ENCODE results near the gene ALDH16A1.

ALDH16A1 gene

DNA sequence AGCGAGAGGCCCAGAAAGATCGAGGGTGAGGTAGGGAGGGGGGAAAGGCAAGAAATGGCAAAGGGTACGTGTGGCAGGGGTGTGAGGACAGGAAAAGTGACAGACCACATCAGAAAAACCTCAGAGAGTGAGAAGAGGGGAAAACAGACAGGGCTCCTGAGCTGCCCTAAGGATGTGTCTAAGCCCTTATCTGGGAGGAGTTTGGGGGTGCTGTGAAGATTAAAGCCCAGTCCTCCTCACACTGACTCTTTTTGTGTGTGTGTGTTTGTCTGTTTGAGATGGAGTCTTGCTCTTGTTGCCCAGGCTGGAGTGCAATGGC, 29.1 kb upstream of the ALDH16A1 start:
- DNase-seq = no peak

DNA sequence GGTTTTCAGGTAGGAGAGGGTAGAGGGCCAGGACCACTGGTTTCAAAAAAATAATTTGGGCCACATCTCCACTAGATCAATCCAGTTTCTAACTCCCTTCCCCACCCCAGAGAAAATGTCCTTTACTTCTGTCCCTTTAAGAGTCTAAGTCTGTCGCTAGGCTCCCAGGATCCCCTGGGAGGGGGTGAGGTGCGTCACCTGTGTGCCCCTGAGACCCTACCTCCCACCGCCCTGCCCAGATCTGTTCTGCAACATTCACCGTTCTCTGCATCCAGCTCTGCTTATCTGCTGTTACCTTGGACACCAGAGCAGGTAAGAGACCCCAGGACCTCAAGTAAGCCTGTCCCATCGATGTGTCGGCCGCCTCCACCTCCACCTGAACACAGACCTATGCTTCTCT, 27.8 kb upstream of the ALDH16A1 start, which contains the start of gene GFY:
TSS of gene GFY (plus strand) at position 211 of the 400 bp plus-strand sequence. CDS start 1,043 bp downstream, outside the sequence.
- no peak for DNase-seq

DNA sequence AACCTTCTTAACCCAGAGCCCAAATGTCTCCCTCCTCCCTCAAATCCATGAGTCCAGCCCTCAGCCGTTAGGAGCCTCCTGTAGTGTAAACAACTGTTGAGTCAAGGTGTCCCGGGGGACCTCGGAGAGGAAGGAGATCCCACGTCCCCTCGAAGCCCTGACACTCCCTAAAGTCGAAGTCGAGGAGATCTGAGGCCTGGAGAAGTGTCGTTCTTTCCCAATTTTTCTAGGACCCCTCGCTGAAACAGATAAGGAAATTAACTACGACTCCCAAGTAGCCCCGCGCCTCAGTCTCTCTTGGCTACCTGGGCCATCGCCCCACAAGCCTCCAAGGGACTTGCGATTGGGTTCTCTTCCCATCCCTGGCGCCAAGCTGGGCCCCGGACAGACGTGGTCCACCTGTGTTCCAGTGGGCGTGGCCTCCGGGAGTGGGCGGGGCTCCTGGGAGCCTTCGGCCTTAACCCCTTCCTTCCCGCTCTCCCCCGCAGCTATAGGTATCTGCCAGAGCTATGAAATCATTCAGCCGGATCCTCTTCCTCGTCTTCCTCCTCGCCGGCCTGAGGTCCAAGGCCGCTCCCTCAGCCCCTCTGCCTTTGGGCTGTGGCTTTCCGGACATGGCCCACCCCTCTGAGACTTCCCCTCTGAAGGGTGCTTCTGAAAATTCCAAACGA, 27.0 kb upstream of the ALDH16A1 start:
- no peak for DNase-seq

DNA sequence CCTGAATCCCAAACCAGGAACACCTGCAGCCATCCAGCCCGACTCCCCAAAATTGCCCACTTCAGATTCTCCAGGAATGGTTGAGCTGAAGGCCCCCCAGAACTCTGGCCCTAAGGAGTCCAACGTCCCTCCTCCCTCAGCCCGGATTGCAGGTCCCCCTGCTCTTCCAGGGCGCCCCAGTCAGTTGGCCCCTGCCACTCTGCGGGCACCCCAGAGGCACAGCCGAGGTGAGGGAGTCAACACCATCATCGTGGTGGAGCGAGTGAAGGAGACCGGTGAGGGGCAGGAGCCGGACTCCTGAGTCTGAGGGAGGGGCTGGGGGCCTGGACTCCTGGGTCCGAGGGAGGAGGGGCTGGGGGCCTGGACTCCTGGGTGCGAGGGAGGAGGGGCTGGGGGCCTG, 25.7 kb upstream of the ALDH16A1 start:
- DNase-seq = no peak

DNA sequence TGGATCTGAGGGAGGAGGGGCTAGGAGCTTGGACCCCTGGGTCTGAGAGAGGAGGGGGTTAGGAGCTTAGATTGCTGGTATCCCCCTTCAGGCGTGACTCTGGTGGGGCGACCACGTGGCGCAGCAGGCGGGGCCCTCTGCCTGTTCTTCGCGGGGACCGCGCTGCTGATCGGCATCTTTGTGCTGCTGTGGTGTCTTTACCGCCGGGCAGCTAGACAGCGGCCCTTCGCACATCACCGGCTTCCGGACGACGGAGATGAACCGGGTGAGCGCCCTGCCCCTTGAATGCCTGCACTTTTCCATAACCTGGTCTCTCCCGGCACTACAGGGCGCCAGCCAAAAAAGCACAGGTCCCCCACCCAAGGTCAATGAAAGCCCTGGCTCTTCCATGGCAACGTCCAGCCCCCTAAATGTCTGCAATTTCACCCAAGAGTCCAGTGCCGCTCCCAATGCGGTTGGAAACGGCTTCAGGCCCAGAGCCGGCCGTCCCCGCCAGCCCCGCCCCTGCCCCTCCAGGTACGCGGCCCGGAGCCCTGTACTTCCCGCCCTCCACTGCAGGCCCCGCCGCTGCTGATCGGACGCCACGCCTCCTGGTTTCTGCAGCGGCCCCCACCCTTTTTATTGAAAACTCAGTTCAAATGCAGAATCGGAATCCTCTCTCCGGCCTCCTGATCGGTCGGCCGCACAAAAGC, 25.0 kb upstream of the ALDH16A1 start:
- no peak for DNase-seq

DNA sequence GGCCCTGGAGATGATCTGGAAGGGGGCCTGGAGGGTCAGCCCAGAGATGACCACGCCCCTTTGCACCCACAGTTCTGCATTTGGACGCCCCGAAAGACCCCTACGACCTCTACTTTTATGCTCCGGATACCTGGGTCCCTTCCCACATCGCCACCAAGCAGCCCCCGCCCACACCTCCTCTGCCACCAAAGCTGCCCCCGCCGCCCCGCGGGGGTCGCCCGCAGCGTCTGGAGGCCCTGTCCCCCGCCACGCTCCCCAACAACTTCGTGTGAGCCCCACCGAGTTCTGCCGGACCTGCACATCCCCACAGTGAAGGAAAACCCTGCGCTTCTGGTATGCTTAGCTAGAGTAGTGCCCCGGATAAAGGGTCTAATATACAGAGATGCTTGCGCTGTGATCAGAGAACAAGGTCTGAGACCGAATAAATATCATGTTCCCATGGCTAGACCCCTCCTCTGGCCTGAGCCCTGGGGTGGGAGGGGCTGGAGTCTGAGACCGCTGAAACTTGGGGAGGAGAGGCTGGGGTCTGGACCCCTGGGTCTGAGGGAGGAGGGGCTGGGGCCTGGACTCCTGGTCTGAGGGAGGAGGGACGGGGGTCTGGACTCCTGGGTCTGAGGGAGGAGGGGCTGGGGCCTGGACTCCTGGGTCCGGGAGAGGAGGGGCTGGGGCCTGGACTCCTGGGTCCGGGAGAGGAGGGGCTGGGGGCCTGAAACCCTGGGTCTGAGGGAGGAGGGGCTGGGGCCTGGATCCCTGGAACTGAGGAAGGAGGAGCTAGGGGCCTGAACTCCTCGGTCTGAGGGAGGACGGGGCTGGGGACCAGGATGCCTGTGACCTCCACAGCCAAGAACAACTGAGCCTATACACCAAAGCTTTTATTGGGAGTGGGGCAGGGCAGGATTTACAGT, 24.2 kb upstream of the ALDH16A1 start:
- DNase-seq = no peak

DNA sequence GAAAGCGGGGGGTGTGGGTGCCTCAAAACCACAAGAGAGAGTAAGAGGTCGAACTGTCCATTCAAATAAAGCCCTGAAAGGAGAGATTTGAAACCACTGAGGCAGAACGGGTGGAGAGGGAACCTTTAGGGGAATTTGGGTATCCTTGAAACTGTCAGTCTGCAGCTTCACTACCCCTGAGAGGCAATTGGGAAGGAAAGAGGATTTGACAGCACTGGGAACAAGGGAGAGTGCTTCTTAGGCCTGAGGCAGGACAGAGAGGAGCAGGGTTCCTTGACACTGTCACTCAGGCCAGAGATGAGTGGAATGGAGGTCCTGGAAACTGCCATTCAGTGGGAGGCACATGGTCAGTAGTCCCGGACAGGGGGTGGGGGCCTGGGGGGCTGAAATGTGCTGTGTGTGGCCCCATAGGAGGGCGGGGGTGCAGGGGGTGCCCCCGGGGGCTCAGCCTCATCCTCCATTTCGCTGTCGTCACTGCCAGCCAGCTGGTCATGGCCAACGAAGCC, 22.8 kb upstream of the ALDH16A1 start:
- DNase-seq = no peak

DNA sequence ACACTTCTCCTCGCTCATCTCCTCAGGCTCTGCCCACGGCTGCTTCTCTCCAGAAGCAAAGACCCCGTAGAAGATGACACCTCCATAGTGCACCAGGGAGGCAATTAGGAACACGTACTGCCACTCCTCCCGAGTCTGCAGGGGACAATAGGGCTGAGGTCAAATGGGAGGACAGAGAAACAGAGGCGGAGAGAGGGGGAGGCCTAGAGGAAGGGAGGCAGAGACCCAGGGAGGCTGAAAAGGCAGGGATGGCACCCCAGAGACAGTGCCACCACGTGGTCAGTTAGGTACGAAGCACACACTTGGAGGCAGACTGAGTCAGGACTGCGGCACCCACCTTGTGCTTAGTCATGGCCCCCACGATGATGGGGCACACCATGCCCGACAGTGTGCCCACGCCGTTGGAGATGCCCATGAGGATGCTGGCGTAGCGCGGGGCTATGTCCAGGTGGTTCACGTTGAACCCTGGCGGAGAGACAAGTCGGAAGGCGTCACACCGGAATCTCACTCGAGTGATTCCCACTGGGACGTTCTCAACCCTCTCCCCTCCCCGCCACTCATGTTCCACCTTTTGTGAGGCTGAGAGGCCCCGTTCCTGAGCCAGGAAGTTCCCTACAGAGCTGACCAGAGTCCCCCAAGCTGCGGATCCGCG, 22.2 kb upstream of the ALDH16A1 start:
- no peak for DNase-seq

DNA sequence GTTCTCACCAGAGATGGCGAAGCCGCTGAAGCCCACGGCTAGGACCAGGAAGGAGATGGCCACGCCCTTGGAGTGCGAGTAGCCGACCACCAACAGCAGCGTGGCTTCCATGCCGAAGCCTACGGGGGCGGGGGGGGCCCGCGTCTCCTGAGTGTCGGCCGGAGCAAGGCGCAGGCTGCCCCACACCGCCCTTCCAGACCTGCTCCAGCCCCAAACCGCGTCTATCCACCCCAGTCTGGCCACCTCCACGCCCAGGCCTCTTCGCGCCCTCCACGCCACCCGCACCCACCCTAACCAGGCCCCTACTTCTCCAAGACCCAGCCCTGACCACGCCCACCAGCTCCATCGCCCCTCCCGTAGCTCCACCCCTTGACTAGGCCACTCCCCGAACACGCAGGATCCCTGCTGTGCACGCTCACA, 21.7 kb upstream of the ALDH16A1 start:
- DNase-seq = no peak

DNA sequence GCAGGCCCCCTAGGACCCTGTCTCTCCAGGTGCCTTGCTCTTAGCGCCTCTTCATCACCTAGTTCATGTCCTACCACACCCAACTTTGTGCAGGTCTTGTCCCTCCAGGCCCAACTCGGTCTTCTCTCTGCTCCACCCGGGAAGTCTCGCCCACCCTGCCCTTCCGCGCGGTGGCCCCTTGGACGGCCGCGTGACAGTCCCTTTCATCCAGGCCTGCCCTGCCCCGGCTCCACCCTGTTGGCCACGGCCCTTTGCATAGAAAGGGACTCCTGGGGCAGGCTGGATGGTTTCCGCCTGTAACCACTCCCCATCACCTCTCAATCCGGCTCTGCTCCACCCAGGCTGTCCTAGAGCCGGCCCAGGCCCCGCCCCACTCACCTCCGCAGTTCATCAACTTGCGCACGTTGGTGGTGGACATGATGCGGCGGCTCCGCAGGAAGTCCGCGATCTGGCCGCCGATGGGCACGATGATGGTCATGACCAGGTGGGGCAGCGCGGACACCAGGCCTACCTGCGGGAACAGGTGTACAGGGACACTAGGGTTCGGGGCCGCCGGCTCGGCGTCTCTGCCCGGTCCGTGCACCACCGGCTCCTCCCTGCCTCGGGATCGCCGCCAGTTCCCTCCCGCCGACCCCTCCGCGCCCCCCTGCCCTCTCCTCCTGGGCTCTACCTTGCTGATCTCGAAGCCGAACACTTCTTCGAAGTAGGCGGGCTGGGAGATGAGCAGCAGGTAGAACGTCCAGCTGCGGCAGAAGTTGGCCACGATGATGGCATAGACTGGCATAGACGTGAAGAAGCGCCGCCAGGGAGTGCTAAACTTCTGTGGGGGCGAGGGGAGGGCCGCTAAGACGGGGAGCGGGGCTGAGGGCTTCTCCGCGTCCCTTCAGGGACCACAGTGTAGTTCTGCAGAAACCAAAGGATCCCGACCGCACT, 20.6 kb upstream of the ALDH16A1 start:
- DNase-seq = no peak

DNA sequence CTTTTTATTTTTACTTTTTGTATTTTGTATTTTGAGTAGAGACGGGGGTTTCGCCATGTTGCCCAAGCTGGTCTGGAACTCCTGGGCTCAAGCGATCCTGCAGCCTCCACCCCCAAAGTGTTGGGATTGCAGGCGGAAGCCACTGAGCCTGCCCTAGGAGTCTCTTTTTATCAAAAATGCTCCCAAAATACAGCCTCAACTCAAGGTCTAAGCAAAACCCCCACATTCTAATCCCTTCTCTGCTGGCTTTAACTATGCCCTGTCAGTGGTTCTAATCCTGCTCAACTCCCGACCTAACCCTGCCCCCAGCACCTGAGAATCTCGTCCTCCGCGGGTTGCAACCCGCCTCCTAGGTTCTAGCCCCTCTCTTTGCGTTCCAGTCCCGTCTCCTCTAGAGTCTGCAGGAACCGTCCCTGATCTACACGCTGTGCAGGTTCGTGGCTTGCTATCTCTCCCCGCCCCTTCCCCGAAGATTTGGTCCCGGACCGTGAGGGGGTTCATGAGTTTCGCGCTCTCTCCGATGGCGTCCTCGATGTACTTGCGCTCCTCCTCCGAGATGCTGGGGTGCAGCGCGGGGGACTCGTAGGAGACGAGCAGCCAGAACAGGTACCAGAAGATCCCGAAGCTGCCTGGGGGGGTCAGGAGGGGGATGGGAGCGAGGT, 19.7 kb upstream of the ALDH16A1 start:
- DNase-seq = no peak

DNA sequence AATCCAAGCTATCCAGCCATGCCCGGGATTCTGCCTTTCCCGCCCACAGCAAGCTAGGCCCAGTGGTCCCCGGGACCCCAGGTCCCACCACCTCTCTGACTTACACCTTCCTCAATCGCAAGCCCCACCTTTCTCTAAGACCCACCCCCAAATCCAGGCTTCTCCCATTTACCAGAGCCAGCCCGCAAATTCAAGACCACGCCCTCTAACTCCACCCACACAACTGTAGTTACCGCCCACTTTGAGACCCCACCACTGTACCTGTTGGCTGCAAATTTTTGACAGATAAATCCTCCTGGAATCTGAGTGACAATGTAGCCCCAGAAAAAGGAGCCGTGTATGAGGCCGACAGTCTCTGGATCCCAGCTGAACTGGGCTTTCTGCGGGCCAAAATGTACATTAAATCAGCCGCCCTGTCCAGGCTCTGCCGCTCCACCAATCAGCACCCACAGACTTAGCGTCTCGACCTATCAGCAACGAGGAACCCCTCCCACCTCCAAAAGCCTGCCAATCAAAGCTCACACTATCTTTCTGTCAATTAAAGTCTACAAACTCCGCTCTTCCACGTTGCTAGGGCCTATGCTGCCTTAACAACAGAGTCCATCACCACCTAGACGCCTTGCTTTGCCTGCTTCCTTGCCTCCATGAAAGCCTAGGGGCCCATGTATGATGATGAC, 18.0 kb upstream of the ALDH16A1 start:
- no peak for DNase-seq

DNA sequence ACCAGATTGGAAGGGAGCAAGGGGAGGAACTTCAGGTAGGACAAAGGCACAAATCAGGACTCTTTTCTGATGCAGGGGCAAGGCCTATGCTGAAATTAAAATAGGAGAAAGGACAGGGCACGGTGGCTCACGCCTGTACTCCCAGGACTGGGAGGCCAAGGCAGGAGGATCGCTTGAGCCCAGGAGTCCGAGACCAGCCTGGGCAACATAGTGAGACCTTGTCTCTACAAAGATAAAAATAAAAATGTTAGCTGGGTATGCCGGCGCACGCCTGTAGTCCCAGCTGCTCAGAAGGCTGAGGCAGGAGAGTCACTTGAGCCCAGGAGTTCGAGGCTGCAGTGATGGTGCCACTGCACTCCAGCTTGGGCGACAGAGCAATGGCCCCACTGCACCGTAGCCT, 17.4 kb upstream of the ALDH16A1 start:
- no peak for DNase-seq

DNA sequence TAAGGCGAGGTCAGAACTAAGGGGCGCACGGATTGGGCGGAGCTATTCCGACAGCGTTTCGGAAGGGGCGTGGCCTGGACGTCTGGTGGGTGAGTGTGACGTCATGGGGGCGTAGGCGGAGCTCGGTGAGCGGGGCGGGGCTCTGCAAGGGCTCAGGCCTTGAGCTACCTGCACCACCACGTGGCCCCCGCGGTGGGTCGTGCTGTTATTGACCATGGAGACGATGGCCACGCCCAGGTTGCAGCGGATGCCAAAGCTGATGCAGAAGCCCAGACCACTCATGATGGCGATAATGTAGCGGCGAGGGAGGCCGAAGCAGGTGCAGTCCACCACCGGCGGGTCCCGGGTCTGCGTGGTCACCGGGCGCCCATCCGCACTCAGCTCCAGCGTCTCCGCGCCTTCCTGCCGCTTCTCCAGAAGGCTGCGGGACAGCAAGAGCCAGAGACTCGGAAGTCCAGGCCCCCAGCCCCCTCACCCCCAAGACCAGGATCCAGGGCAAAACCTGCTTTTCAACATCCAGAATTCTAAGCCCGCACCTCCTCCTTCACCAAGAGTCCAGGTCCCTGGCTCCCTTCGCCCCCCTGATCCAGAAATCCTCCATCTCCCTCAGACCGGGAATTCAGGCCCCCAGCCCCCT, 16.5 kb upstream of the ALDH16A1 start:
- no peak for DNase-seq

DNA sequence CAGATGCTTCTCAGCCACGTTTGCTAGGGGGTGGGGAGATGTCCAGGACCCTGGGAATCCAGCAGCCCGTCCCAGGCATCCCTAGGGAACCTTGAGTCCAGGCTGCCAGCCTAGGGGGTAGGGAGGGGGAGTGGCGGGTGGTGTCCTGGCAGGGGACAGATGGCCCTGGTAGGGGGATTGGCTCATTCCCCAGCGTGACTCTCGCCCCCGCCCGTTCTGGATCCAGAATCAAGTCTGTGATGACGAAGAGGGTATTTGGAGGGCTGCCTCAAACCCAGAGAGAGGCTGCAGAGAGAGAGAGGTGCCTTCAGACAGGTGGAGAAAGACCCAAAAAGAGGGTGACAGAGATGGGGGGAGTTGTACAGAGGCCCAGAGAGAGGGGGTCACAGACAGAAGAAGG, 15.8 kb upstream of the ALDH16A1 start:
- no peak for DNase-seq

DNA sequence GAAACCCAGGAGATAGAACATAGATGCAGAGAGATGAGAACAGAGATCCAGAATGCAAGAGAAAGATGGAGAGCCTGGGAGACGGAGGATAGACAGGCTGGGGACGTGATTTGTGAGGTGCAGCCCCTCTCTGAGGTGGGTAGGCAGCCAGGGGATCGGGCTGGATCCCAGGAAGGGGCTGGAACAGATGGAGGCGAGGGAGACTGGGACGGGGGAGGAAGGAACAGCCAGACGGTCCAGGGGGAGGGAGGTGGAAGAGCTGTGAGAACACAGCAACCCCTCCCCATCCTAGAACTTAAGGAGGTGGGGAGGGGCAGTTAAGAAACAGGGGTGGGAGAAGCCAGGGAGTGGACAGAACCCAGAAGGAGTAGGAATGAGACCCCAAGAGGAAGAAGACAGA, 14.8 kb upstream of the ALDH16A1 start:
- no peak for DNase-seq

DNA sequence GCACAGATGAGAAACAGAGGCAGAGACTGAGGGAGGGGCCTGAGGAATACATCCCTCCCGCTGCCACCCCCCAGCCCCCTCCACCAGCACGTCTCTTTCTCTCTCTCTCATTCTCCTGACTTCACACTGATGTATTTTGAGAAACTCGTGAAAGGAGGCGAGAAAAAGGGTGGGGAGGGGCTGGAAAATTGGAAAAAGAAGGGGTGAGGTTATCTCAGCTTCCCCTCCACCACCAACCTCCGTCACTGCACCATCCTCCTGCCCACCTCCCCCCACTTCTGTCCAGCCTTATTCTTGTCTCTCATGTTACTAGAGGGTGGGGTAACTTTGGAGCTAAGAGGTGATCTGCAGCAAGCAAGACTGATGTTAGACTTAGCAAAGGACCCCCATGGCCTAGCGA, 13.2 kb upstream of the ALDH16A1 start:
- no peak for DNase-seq

DNA sequence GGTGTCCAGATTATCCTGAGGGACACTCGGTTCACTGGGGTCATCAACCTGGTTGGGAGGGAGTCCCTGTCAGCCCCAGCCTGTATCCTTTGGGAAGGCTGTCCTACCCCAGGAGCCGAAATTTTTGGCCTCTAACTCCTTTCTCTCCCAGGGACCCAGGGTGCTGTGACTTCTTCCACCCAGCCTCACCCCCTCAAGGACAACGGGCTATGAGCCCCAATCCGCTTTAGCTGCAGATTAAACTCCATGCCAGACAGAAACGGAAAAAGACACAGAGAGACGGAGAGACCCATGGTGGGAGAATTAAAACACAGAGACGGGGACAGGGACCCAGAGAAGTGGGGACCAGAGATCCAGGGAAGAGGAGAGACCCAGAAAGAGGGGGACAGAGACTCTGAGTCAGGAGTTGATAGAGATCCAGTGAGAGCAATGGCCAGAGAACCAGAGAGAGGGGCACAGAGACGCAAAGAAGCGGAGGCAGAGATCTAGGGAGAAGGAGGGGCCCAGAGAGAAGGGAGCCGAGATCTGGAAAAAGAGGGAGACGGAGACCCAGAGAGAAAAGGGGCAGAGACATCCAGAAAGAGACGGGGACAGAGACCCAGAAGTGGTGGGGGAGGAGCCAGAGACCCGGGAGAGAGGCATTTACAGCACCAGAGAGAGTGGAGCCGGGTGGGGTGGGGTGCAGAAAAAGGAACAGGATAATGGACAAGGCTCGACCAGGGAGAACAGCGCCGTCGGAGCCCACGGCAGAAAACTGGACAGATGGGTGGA, 12.4 kb upstream of the ALDH16A1 start:
- no peak for DNase-seq

DNA sequence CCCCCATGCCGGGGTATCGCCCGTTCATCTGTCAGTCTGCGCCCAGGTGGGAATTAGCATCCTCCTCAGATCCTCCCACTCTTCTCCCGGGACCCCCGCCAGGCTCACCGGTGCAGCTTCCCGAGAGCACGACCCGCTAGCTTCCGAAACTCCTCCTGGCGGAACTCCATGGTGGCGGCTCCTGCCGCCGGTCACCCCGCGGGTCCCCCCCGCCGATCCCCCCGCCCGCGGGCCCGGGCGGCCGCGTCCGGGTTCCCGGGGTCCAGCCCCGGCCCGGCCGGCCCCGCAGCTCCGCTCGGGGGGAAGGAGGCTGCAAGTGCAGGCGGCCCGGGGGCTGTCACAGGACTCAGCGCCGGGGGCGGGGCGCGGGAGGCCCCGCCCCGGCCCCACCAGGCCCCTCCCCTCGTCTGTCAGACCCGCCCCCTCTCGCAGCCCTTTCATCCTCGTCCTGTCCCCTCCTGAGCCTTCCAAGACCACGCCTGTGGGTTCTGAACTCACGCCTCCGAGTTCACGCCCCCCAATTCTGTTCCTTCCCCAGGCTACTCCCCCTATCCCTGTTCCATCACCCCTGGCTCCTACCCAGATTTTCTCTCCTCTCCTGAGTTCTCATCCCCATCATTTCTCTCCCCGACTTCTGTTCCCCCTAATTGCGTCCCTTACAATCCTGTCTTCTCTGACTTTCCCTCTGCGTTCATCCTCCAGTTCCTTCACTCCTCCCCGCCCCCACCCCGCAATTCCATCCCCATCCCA, 11.6 kb upstream of the ALDH16A1 start, which contains the start of gene SLC17A7:
TSS of gene SLC17A7 (minus strand) at position 318 of the 750 bp plus-strand sequence. CDS start at position 170, 148 bp downstream.
- no peak for DNase-seq
